DND-41 (cell line): ENCODE data around the gene ELN.

Experiments
- ATAC-seq: fragments of 200-7000 bp; cut with Tn5 transposase; 3 replicates; pipeline ENCODE4 v1.9.1; 2021; ENCODE audit warnings: low read depth; ENCODE audit not compliant: insufficient read depth
- DNase-seq: peaks from one replicate; pipeline ENCODE4 v3.0.0-alpha.2; 2020
- H2AFZ ChIP-seq: 2 replicates; pipeline ENCODE4 v1.6.0; 2012; ENCODE audit warnings: low read depth, low read length
- H3K27ac ChIP-seq: 2 replicates; pipeline ENCODE4 v1.5.1; 2012; ENCODE audit warnings: low read length, inconsistent platforms
- H3K27me3 ChIP-seq: fragments of 200-600 bp; sonication (generic); 2 replicates; pipeline ENCODE4 v1.6.0; 2012; ENCODE audit warnings: low read length, mild to moderate bottlenecking, inconsistent platforms; ENCODE audit not compliant: insufficient read depth, poor library complexity
- H3K36me3 ChIP-seq: 2 replicates; pipeline ENCODE4 v1.5.1; 2012; ENCODE audit warnings: low read length, inconsistent platforms; ENCODE audit not compliant: insufficient read depth
- H3K4me1 ChIP-seq: 2 replicates; pipeline ENCODE4 v1.5.1; 2012; ENCODE audit warnings: mild to moderate bottlenecking, low read length; ENCODE audit not compliant: insufficient read depth
- H3K4me2 ChIP-seq: 2 replicates; pipeline ENCODE4 v1.6.0; 2012; ENCODE audit warnings: mild to moderate bottlenecking, moderate library complexity, low read length, inconsistent platforms; ENCODE audit not compliant: insufficient read depth
- H3K4me3 ChIP-seq, 2 experiments: fragments of 200-600 bp in 1 of 2; shearing (Covaris generic) in 1 of 2; 2 replicates each; pipeline ENCODE4 v1.5.1; 2012 to 2016; ENCODE audit warnings: inconsistent platforms in 2 of 2, low read length in 2 of 2, mild to moderate bottlenecking in 2 of 2, low read depth in 1 of 2, moderate library complexity in 1 of 2
- H3K79me2 ChIP-seq: 2 replicates; pipeline ENCODE4 v1.6.0; 2012; ENCODE audit warnings: low read length, inconsistent platforms; ENCODE audit not compliant: insufficient read depth
- H3K9ac ChIP-seq: 2 replicates; pipeline ENCODE4 v1.6.0; 2012; ENCODE audit warnings: low read depth, mild to moderate bottlenecking, inconsistent platforms, low read length, moderate library complexity
- H3K9me3 ChIP-seq: 2 replicates; pipeline ENCODE4 v1.5.1; 2012; ENCODE audit warnings: low read length, moderate library complexity, mild to moderate bottlenecking, inconsistent platforms; ENCODE audit not compliant: insufficient read depth, severe bottlenecking
- H4K20me1 ChIP-seq: 2 replicates; pipeline ENCODE4 v1.6.0; 2012; ENCODE audit warnings: low read length; ENCODE audit not compliant: insufficient read depth
- CTCF ChIP-seq: IDR thresholded peaks from 2 replicates; pipeline ENCODE4 v1.5.1; 2012; ENCODE audit warnings: borderline replicate concordance, low read length, moderate library complexity, mild to moderate bottlenecking; ENCODE audit not compliant: poor library complexity, severe bottlenecking; ENCODE audit errors: extremely low read depth
- EZH2 ChIP-seq: IDR thresholded peaks from 3 replicates; pipeline ENCODE4 v1.6.1; 2012; ENCODE audit warnings: borderline replicate concordance, low read depth, mild to moderate bottlenecking, moderate library complexity, low read length, inconsistent platforms; ENCODE audit not compliant: severe bottlenecking

Gene ELN

GRCh38 chr7:74032624-74033371 is 4.8 kb downstream of the ELN start:
- H3K9me3 ChIP-seq = no peaks in the 10 kb centered on the region
- TF ChIP-seq CTCF (no peak), EZH2 (no peak)
- H3K27ac ChIP-seq = no peak overlapping the region
- peaks cover 35% of the 10 kb centered on the region for H3K27me3 ChIP-seq
- DNase-seq (no peak), ATAC-seq (no peak)
- H3K4me3 ChIP-seq = no peak overlapping the region
- no peak overlapping the region for H3K9ac ChIP-seq
- H3K79me2 ChIP-seq = no peaks in the 10 kb centered on the region
- H3K4me2 ChIP-seq = no peak overlapping the region
- H2AFZ ChIP-seq = no peak overlapping the region
- no peaks in the 10 kb centered on the region for H3K4me1 ChIP-seq
- H4K20me1 ChIP-seq = peaks cover 3% of the 10 kb centered on the region; the same call in 1 of the 2 replicates
- H3K36me3 ChIP-seq = no peaks in the 10 kb centered on the region

DNA sequence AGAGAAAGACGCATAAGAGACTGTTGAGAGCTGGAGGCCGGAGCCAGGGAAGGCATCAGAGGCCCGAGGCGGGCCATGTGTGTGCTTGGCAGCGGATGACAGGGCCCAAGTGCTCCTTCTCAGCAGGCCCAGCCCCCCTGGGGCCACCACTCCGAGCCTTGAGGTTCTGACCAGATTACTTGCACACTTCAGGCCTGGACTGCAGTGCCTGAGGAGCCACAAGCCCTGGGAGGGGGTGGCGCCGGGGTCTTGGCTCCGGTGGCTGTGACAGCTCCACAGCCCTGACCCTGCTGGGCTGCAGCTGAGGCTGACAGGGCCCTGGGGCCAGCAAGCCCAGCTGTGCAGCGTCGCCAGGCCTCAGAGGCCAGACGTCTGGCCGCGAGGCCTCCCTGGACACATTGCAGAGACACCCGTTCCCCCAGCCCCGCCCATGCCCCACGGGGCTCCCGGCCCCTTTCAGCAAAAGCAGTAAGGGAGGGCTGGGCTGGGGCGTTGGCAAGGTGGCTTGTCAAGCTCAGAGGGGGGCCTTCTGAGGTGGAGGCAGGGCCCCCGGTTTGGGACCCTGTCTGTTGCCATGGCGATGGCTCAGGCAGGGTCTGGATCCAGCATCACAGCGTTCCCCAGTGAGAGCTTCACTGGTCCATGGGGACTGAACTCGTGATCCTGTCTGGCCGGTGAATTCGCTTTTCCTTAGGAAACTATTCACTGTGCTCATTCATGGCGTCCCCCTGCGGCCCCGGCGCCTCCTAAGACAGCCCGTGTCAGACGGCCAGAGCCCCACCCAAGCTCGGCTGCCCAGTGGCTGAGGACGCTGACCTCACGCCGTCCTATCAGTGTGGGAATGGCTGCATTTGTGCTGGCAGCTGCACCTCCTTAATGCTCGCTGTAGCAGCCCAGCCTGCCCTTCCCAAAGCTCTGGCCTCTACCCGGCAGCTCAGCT is 5.7 kb downstream of the ELN start:
- no peak for TF ChIP-seq EZH2
- TF ChIP-seq CTCF = no peak
- Histone ChIP-seq H4K20me1 (peaks cover 3% of the 10 kb centered on the region; the same call in 1 of the 2 replicates), H3K4me3 (no peak overlapping the region), H3K4me2 (no peak overlapping the region), H3K9ac (no peak overlapping the region), H3K4me1 (no peaks in the 10 kb centered on the region), H3K9me3 (no peaks in the 10 kb centered on the region), H3K27me3 (peaks cover 35% of the 10 kb centered on the region), H3K36me3 (no peaks in the 10 kb centered on the region), H3K79me2 (no peaks in the 10 kb centered on the region), H2AFZ (no peak overlapping the region), H3K27ac (no peak overlapping the region)
- no peak for DNase-seq
- ATAC-seq = no peak

DNA sequence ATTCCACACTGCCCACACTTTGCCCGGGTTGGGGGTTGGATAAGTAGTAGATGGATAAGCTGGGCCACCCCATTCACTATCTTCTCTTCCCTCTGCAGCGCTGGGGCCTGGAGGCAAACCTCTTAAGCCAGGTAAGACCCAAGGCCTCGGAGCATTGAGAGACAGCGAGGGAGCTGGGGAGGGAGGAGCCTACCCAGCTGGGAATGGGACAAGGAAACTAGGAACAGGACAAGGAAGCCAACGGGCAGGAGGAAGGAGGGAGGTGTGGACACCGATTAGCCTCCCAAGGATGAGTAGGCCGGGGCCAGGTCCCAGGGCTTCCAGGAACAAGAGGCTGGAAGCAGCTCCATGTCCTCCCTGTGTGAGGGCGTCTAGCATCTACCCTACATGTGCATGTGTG is 9.6 kb downstream of the ELN start:
- no peak for DNase-seq
- Histone ChIP-seq H3K9ac (no peak overlapping the region), H3K4me2 (no peak overlapping the region), H4K20me1 (no peaks in the 10 kb centered on the region; the same call in 1 of the 2 replicates), H3K36me3 (no peaks in the 10 kb centered on the region), H3K4me1 (no peaks in the 10 kb centered on the region), H3K9me3 (no peaks in the 10 kb centered on the region), H3K27me3 (peaks cover 3% of the 10 kb centered on the region), H3K27ac (no peak overlapping the region), H3K4me3 (no peak overlapping the region), H2AFZ (no peak overlapping the region), H3K79me2 (no peaks in the 10 kb centered on the region)
- TF ChIP-seq EZH2 (no peak), CTCF (no peak)
- ATAC-seq = no peak
